NOMO-1 treated with DMSO at 0.1 percent for 48 hours (cell line): ENCODE measurements around the gene ATP8B2.
A peak's percentile ranks its signal among the peaks of the same experiment; 100 is the strongest.
"Not testable (repeated sequence)": the region's sequence is repeated elsewhere in the genome, so short reads cannot be mapped to it uniquely, and the experiment has no call there.

Experiments
- DNase-seq: peaks from one replicate; lab custom pipeline; 2025; ENCODE audit not compliant: unreplicated experiment; lab: John Stamatoyannopoulos, UW

Gene ATP8B2

GRCh38 chr1:154321609-154321934, 3.8 kb upstream of the ATP8B2 start:
- not testable (repeated sequence) for DNase-seq

GRCh38 chr1:154323493-154323892, 1.8 kb upstream of the ATP8B2 start:
- DNase-seq: no peak

GRCh38 chr1:154324241-154324640, 1.1 kb upstream of the ATP8B2 start:
- DNase-seq: no peak

- DNase-seq: peak; percentile 23
Observed at GRCh38 chr1:154325583-154326545, 539 bp downstream of the ATP8B2 start.

- DNase-seq: no peak
Observed at GRCh38 chr1:154326546-154327465, 1.5 kb downstream of the ATP8B2 start.

GRCh38 chr1:154327466-154328317, 2.4 kb downstream of the ATP8B2 start:
- DNase-seq: peak; percentile 15

- peak; percentile 44 for DNase-seq
Observed at GRCh38 chr1:154328318-154329151, 3.2 kb downstream of the ATP8B2 start.

GRCh38 chr1:154329152-154329521, 3.8 kb downstream of the ATP8B2 start:
- no peak for DNase-seq

GRCh38 chr1:154329551-154330131, 4.3 kb downstream of the ATP8B2 start:
- DNase-seq: no peak

GRCh38 chr1:154330669-154331068, 5.3 kb downstream of the ATP8B2 start:
- DNase-seq: no peak

GRCh38 chr1:154334079-154335024, 9.0 kb downstream of the ATP8B2 start:
- DNase-seq: no peak

- peak; percentile 72 for DNase-seq
Observed at GRCh38 chr1:154335025-154335714, 9.8 kb downstream of the ATP8B2 start.

GRCh38 chr1:154337253-154337894, 12.0 kb downstream of the ATP8B2 start:
- no peak for DNase-seq

GRCh38 chr1:154338875-154339274, 13.6 kb downstream of the ATP8B2 start:
- no peak for DNase-seq

GRCh38 chr1:154341366-154341765, 16.0 kb downstream of the ATP8B2 start:
- DNase-seq: not testable (repeated sequence)

GRCh38 chr1:154342132-154342531, 16.8 kb downstream of the ATP8B2 start:
- no peak for DNase-seq

- no peak for DNase-seq
Observed at GRCh38 chr1:154342836-154343472, 17.6 kb downstream of the ATP8B2 start.
